Activated CD4-positive, alpha-beta T cell treated with anti-CD3 and anti-CD28 coated beads for 48 hours (primary cell): Measurements from ENCODE around the gene SNX9.

Experiments
- DNase-seq: peaks from one replicate; pipeline ENCODE4 v3.0.0-alpha.2; 2020

SNX9 gene

GRCh38 chr6:157804448-157805327 lies 18.4 kb upstream of the SNX9 start:
- DNase-seq = peak; percentile 54

GRCh38 chr6:157806131-157806855 lies 16.8 kb upstream of the SNX9 start:
- no peak for DNase-seq

GRCh38 chr6:157806856-157807215 lies 16.2 kb upstream of the SNX9 start:
- DNase-seq = no peak

GRCh38 chr6:157808405-157808950 lies 14.6 kb upstream of the SNX9 start:
- DNase-seq = no peak

GRCh38 chr6:157809613-157810012 lies 13.4 kb upstream of the SNX9 start:
- DNase-seq = no peak

- no peak for DNase-seq
Observed at GRCh38 chr6:157811137-157811475, 11.9 kb upstream of the SNX9 start.

- no peak for DNase-seq
Observed at GRCh38 chr6:157811476-157812173, 11.4 kb upstream of the SNX9 start.

- DNase-seq = no peak
Observed at GRCh38 chr6:157812425-157813171, 10.4 kb upstream of the SNX9 start.

GRCh38 chr6:157813191-157813590 lies 9.9 kb upstream of the SNX9 start:
- DNase-seq = no peak

- DNase-seq = no peak
Observed at GRCh38 chr6:157813750-157814455, 9.1 kb upstream of the SNX9 start.

- no peak for DNase-seq
Observed at GRCh38 chr6:157814883-157815282, 8.2 kb upstream of the SNX9 start.

GRCh38 chr6:157821342-157822033 lies 1.6 kb upstream of the SNX9 start:
- DNase-seq = no peak

GRCh38 chr6:157822245-157823000 lies 623 bp upstream of the SNX9 start:
- DNase-seq = peak; percentile 46

GRCh38 chr6:157823528-157824370 lies 703 bp downstream of the SNX9 start:
- DNase-seq = peak; percentile 89

GRCh38 chr6:157825243-157825904 lies 2.3 kb downstream of the SNX9 start:
- DNase-seq = no peak

- DNase-seq = no peak
Observed at GRCh38 chr6:157830354-157831017, 7.4 kb downstream of the SNX9 start.

- DNase-seq = no peak
Observed at GRCh38 chr6:157831018-157831369, 7.9 kb downstream of the SNX9 start.

- DNase-seq = no peak
Observed at GRCh38 chr6:157831424-157832249, 8.6 kb downstream of the SNX9 start.
